ENCODE results near the gene OSBPL2.

Gene OSBPL2
- total RNA-seq = 69.3 to 115 (median 100) reads per million in 4 experiments

DNA sequence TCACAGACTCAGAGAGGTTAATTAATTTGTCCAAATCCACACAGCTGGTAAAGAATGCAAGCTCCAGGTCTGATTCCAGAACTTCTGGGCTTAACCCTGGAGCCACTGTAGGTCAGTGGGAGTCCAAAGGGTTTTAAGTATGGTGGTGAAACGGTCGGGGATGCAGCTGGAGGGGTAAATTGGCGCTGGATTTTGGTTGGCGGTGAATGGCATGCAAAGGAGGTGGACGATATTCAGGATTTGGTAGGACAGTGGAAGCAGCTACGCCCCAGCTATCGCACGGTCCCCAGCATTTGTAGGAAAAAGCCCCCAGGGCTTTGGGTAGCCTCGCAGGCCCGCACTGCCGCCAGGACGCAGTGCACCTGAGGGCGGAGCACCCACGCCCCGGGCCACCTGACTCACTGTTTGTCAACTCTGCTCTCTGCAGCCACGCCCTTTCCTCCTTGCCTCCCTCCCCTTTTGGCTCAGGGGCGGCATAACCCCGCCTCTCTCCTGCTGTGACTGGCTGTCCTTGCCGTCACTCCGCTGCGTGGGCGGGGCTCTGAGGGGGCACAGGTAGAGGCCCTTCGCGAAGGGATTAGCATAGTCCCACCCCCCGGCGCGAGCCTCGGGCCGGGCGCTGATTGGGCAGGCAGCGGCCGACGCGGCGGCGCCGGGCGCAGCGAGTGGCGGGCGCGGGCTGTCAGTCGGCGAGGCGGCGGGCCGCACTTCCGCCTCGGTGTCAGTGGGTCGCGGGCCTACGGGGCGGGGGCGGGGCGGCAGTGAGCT lies at the start of gene OSBPL2:
Gene OSBPL2, plus strand, starts transcription at position 721 of the 768 bp plus-strand sequence. CDS start 17,664 bp downstream, outside the sequence.
- peak; percentile 100 for DNase-seq

DNA sequence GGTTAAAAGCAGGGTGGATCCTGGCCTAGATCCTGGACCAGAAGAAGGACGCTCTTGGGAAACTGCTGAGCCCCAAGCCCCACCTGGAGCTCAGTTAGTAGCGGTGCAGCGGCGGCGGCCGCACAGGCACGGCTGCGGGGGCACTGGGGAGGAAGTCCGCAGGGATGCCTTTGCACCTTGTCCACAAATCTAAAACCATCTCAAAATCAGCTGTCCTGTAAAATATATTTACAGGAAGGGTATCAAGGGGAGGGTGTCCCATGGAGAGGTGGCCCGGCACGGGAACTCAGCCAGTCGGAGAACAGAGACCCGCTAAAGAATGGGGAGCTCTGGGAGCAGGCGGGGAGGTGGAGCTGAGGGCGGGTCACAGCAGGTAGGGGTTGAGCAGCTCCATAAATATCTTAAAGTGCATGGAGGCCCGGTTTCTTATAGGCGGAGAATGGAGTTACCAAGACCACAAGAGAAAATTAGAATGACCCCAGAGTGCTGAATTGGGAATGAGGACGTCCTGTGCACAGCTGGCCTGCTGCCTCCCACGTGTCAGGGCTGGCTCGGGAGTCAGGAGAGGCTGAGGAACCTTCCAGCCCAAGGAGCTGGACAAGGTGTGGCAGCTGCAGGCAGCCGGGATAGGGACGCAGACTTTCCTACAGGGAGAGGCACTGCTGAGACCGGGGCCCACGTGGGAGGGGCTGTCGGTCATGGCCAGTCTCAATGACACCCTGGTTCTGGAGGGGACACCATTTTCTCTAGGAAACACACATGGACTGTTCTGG lies 47.5 kb upstream of the OSBPL2 start:
- DNase-seq = no peak

DNA sequence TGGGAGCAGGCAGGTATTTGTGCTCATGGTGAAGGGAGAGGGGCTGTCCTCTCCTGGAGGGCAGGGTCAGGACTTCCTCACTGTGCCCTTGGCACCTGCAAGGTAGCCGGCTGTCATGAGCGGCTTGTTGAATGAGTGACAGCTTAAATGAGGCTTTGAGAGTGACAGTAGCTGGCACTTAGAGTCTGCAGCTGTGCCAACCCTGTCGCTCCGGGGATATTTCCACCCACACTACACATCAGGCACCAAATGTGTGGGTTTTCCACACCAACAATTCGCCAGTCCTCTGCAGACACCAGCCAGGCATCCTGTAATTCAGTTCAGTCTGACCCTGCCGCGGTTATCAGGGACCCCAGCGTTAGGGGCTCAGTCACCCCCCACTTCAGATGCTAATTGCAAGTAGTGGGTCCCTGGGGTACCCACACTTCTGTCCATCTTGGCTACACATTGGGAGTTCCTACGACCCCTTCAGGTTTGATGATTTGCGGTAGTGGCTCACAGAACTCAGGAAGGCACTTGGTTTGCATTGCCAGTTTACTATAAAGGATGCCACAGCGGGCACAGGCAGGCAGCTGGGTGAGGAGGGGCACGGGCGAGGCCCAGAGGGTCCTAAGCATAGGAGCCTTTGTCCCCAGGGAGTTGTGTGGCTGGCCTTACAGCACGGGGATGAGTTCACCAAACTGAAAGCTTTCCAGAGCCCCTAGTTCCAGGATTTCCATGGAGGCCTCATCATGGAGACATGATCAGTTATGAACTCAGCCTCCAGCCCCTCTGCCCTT lies 46.4 kb upstream of the OSBPL2 start:
- DNase-seq = no peak

DNA sequence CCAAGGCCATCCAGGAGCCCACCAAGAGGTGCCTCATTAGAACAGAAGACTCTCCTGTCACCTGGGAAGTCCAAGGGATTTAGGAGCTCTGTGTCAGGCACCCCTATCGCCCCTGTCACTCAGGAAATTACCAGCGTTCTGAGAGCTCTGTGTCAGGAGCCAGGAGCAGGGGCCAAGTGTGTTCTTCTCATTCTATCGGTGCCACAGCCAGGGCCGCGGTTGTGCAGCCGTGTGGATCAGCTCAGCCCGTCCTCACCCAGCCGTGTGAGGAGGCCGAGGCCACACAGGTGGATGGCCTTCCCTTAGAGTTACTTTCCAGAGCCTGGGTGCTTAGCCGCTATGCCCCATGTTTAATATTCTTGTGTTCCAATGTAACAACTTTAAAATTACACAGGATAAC lies 45.7 kb upstream of the OSBPL2 start:
- no peak for DNase-seq

DNA sequence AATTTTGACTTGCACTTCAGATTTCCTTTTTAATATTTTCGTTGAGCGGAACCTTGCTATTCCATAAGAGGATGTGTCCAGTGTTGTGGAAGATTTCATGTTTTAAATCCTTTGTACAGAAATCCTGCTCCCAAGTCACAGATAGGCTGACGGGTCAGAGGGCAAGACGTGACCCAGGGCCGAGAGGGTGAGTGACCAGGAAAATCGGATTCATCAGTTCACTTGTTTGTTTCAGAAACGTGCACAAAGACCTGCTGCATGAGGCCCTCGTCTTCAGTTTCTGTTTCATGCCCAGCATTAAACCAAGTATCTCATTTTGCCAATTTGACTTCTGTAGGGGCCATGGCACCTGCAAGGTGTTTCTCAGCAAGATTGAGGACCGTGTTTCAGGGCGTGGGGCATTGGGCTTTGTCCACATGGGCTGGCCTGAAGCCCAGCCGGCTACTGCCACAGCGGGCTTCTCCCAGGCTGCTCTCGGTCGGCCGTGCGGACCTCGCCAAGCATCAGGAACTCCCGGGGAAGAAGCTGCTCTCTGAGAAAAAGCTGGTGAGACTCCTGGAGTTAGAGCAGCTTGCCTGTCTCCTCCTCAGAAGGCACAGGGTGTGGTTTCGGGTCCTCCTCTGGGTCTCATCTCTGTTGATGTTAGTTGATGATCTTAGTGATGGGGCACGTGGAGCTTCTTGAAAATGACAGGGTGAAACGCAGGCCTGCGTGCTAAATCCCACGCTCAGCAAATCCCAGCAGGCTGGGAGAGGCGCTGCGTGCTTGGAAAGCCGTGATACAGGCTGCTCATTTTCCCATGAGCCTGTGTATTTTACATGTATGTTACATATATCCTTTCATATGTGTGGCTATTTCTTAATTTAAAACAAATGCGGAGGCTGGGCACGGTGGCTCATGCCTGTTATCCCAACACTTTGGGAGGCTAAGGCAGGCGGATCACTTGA lies 45.0 kb upstream of the OSBPL2 start:
- DNase-seq = no peak

DNA sequence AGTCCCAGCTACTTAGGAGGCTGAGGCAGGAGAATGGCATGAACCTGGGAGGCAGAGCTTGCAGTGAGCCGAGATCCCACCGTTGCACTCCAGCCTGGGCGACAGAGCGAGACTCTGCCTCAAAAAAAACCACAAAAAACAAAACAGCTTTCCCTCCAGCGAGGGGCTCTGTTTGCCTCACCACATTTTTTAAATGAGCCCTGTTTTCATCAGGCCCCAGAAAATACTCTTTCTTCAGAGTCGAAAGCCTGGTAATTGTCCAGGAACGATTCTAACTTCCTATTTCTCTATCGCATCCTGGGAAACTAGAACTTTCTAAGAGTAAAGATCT lies 43.3 kb upstream of the OSBPL2 start:
- no peak for DNase-seq

DNA sequence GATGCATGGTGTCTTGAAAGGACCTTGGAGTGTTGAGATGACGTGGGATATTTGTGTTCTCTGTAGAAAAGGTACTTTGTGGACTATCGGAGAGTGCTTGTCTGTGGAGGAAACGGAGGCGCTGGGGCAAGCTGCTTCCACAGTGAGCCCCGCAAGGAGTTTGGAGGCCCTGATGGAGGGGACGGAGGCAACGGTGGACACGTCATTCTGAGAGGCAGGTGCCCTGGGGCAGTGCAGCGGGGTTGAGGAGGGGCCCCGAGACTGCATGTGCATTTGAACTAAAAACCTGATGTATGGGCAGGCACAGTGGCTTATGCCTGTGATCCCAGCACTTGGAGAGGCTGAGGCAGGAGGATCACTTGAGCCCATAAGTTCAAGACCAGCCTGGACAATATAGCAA lies 42.6 kb upstream of the OSBPL2 start:
- no peak for DNase-seq

DNA sequence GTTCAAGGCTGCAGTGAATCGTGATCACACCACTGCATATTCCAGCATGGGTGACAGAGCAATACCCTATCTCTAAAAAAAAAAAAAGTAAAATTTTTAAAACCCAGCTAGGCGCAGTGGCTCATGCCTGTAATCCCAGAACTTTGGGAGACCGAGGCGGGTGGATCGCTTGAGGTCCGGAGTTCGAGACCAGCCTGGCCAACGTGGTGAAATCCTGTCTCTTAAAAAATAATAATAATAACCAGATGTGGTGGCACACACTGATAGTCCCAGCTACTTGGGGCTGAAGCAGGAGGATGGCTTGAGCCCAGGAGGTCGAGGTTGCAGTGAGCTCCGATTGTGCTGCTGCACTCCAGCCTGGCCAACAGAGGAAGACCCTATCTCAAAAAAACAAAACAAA lies 42.0 kb upstream of the OSBPL2 start:
- DNase-seq = no peak

DNA sequence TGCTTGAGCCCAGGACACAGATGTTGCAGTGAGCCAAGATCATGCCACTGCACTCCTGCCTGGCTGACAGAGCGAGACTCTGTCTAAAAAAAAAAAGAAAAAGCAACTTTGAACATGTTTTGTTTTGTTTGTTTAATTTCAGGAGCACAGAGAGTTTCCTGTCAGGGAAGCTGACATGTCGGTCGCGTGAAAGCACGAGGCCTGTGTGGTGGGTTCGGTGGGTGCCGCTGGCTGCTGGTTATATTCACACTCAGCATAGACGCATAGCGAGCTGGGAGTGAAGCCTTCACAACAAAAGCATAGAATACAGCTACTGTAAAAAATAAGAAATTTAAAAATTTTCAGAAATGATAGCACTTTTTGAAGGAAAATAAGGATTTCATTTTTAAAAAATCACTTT lies 41.0 kb upstream of the OSBPL2 start:
- no peak for DNase-seq

DNA sequence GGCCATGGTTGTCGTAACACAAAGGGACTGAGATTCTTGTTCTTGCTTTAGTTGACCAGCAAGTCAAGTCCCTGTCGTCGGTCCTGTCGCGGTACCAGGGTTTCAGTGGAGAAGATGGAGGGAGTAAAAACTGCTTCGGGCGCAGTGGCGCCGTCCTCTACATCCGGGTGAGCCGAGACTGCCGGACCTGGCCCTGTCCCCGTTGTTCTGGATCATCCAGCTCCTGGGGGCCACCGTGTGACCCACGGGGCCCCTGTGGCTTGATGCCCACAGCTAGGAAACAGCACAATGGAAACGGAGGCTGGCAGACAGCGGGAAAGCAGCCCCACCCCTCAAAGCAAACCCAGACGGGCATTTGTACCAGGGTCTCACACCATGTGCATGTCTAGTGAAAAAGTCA lies 40.5 kb upstream of the OSBPL2 start:
- no peak for DNase-seq

DNA sequence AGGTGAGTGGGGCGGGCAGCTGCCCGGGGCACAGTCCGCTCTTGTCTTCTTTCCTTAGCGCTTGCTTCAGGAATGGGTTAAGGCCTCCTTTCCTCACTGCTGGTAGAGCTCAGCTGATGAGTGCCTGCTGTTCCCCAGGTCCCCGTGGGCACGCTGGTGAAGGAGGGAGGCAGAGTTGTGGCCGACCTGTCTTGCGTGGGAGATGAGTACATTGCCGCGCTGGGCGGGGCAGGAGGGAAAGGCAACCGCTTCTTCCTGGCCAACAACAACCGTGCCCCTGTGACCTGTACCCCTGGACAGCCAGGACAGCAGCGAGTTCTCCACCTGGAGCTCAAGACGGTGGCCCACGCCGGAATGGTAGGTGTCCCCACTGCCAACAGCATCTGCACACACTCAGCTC lies 39.8 kb upstream of the OSBPL2 start:
- no peak for DNase-seq

DNA sequence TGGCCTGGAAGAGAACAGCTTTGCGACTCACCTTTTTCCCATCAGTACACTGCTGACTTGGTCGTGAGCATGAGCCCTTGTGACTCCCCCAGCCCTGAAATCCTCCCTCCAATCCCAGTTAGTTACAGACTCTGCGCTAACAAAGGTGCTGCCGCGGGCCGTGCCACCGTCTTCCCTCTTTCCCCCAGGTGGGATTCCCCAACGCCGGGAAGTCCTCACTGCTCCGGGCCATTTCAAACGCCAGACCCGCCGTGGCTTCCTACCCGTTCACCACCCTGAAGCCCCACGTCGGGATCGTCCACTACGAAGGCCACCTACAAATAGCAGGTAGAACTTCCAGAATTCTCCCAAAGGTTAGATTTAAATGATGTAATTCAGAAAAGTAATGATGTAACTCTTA lies 39.4 kb upstream of the OSBPL2 start:
- DNase-seq = no peak

DNA sequence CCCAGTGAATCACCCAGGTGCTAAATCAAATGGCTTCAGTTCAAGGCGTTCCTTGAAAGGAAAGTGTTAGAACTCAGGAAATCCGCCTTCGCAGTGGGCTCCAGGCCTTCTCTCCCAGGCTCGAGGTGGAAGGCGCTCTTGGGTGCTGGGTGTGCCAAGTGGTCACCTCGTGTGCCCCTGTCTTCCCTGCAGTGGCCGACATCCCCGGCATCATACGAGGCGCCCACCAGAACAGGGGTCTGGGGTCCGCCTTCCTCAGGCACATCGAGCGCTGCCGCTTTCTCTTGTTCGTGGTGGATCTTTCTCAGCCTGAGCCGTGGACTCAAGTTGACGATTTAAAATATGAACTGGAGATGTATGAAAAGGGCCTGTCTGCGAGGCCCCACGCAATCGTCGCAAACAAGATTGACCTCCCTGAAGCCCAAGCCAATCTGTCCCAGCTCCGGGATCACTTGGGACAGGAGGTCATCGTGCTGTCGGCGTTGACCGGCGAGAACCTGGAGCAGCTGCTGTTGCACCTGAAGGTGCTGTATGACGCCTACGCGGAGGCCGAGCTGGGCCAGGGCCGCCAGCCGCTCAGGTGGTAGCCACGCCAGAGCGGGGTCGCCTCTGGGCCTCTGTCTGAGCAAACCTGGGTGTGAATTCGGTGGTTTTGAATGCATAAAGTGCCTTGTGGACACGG lies 37.7 kb upstream of the OSBPL2 start:
- no peak for DNase-seq

DNA sequence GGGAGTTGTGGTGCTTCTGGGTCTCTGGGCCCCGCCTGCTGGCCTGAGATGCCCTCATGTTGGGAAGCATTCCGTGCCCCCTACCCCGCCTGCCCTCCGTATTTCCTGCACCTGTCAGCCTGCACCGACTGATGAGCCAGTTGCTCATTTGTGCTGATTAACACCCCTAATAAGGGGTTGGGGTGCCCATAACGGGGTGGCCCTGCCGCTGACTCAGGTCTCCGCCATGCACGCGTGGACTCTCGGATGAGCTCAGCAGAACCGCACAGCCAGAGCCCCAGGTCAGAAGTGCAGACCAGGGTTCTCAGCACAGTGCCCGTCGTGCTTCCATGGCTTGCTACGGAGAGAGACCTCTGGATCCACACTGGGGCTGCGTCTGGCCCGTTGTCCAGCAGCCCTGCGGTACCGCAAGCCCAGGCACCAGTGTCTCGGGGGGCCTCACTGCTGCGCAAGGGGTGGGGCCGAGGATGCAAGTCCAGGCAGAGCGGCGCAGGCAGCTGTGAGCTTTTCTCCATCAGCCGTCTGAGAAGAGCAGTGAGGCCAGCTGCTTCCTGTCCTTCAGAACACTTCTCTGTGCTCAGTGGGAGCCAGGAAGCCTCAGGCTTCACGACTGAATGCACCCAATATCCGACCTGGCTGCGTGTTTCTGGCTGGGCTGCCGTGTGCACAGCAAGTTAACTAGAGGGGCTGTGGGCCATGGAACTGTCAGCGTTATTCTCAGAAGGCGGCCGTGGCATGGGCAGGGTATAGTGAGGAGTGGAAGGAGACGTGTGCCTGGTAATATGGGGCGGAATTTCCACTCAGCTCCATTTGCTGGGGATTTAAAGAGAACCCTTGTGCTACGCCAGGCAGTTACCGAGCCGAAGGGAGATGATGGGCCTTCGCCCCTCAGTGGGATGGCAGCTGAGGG lies 36.9 kb upstream of the OSBPL2 start:
- no peak for DNase-seq

DNA sequence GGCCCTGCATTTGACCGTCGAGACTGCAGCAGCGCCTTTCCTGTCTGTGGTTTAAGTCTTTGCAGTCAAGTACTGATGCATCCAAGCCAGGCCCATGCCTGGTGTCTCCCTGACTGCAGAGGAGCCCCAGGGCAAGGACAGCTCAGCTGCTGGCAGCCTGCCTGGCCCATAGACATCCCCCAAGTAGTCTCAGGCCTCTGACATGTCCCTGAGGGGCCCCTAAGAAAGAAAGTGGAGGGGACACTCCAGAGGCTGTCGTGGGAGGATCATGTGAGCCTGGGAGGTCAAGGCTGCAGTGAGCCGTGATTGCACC lies 36.3 kb upstream of the OSBPL2 start:
- DNase-seq = no peak

DNA sequence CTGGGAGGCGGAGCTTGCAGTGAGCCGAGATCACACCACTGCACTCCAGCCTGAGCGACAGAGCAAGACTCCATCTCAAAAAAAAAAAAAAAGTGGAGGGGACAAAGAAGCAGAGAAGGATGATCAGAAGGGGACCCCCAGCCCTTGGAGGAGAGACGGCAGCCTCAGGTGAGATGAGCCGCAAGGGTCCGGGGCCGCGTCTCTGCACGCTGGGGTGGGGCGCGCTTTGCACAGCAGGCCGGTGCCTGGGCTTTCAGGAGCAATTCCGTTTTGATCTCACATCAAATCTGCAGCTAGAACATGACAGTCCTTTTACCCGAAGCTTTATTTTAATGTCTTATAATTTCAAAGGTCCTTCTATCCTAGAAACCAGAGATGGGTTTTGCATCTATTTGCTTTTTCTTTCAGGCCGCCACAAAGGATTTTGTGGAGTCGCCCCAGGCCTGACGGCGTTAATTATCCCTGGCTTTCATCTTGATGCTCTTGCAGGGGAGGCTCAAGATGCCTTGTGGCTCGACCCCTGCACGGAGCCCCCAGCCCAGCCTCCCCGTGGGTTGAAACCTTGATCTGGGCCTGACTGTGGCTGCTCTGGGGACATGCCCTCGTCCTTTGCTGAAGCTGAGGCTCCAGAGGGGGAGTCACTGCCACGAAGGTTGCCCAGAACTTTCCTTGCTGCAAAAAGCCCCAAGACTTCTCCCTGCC lies 35.5 kb upstream of the OSBPL2 start:
- DNase-seq = no peak

DNA sequence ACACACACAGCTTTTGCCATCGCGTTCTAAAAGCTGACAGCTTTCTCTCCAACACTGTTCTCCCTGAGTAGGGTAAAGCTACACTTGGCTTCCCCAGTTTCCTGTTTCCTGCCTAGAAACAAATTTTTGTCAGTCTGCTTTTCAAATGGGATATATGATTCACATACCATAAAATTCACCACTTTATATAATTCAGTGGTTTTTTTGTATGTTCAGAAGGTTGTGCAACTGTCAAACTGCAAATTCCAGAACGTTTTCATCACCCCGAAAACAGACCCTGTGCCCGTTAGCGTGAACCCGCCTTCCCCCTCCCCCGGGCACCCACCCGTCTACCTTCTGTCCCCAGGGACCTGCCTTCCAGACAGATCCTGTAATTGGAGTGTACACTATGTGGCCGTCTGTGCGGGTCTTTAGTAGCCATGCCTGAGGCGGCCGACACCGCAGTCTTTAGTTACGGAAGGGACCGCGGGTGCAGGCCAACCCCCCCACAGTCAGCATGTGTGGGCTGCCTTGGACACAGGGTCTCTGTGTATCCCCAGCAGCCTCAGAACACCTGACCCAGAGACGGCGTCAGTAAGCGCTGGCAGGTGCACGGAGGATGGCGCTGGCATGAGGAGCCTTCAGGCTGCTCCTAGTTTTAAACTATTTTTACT lies 34.8 kb upstream of the OSBPL2 start:
- no peak for DNase-seq

DNA sequence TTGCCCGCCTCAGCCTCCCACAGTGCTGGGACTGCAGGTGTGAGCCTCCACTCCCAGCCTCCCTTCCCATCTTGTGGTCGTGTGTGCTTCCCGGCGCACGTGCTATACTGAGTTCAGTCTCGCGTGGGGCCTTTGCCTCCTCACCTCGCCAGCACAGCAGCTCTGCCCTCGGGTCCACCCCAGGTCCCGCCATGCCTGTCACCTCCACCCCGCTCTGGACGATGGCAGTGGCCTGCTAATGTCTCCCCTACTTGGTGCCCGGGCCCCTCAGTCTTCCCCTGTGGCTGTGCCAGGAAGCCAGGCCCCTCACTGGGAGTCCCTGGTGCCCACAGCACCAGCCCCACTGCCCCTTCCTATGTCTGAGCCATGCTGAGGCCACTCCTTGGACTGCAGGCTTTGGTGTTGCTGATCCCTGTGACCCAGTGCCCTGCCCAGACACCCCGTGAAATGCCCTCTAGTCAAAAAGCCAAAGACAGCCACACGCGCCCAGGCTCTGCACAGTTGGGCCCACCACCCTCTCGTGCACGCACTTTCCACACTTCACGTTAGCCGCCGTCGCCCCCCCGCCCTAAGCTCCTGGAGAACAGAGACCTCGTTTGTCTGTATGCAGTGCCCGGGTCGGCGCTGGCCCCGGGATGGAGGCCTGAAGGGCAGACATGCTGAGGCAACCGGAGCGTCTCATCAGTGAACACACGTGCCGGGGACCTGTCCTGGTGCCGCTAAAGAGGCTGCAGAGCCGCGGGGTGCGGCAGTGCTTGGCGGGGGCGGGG lies 32.5 kb upstream of the OSBPL2 start:
- no peak for DNase-seq

DNA sequence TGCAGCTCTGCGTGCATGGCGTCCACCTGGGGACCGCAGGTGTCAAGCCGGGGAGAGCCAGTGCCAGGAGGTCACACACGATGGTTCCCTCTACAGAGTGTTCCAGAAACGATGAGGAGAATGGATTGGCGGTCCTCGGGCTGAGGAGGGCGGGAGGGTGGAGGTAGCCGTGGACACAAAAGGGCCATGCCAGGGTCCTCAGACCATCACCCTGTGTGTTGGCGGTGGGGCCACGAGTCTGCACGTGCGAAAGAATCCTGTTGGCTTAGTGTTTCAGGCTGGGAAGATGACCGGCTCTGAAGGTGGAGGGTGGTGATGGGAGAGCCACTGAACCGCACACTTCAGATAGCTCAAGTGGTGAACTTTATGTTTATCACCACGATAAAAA lies 31.9 kb upstream of the OSBPL2 start:
- DNase-seq = no peak

All from effector CD8-positive, alpha-beta T cell (primary cell).